GM12874 (cell line): ENCODE data around the gene MAPK9.

ENCODE experiments used
- CTCF ChIP-seq: IDR thresholded peaks from 2 replicates; pipeline ENCODE4 v1.5.1; 2011; ENCODE audit warnings: low read depth, mild to moderate bottlenecking, control low read depth, low read length, moderate library complexity; ENCODE audit not compliant: insufficient read depth

The MAPK9 gene

GRCh38 chr5:180289966-180290365 lies 1.9 kb downstream of the MAPK9 start:
- TF ChIP-seq CTCF = no peak

GRCh38 chr5:180289433-180289832 lies 2.5 kb downstream of the MAPK9 start:
- TF ChIP-seq CTCF = no peak

- no peak for TF ChIP-seq CTCF
Measured at GRCh38 chr5:180287868-180288267, 4.0 kb downstream of the MAPK9 start.

- TF ChIP-seq CTCF = no peak
Measured at GRCh38 chr5:180287404-180287803, 4.5 kb downstream of the MAPK9 start.

GRCh38 chr5:180284149-180284548 lies 7.7 kb downstream of the MAPK9 start:
- TF ChIP-seq CTCF = no peak

GRCh38 chr5:180283026-180283615 lies 8.8 kb downstream of the MAPK9 start:
- no peak for TF ChIP-seq CTCF

- no peak for TF ChIP-seq CTCF
Measured at GRCh38 chr5:180282281-180282680, 9.6 kb downstream of the MAPK9 start.
